Measurements from ENCODE around the gene BACE1-AS. TPM values are rescaled to one million over a fixed set of nuclear protein-coding genes. Genes with fewer than 3 reads are reported as not detected.
A peak's percentile ranks its signal among the peaks of the same experiment; 100 is the strongest.

Gene BACE1-AS
- total RNA-seq, 1 experiment from 2014 or later, result 0.98 TPM

- DNase-seq (ENCODE audit: low spot score), result no peak
- in situ Hi-C loops (cut with HindIII; ENCODE audit: low sequenced_read_pairs), result no loop called here
Observed at GRCh38 chr11:117286588-117286987, 4.6 kb upstream of the BACE1-AS start.

GRCh38 chr11:117287668-117288067 is 3.5 kb upstream of the BACE1-AS start:
- DNase-seq (ENCODE audit: low spot score), result no peak
- in situ Hi-C loops (cut with HindIII; ENCODE audit: low sequenced_read_pairs), result no loop called here

- in situ Hi-C loops (cut with HindIII; ENCODE audit: low sequenced_read_pairs), result no loop called here
- no peak for DNase-seq (ENCODE audit: low spot score)
Observed at GRCh38 chr11:117289795-117290194, 1.4 kb upstream of the BACE1-AS start.

- in situ Hi-C loops (cut with HindIII; ENCODE audit: low sequenced_read_pairs), result no loop called here
- DNase-seq (ENCODE audit: low spot score), result no peak
Observed at GRCh38 chr11:117292616-117293015, 1.5 kb downstream of the BACE1-AS start.

GRCh38 chr11:117295438-117296137 is 4.4 kb downstream of the BACE1-AS start:
- no peak for DNase-seq (ENCODE audit: low spot score)
- in situ Hi-C loops (cut with HindIII; ENCODE audit: low sequenced_read_pairs), result no loop called here

- DNase-seq (ENCODE audit: low spot score), result no peak
- in situ Hi-C loops (cut with HindIII; ENCODE audit: low sequenced_read_pairs), result no loop called here
Observed at GRCh38 chr11:117296881-117297280, 5.7 kb downstream of the BACE1-AS start.

- in situ Hi-C loops (cut with HindIII; ENCODE audit: low sequenced_read_pairs), result no loop called here
- no peak for DNase-seq (ENCODE audit: low spot score)
Observed at GRCh38 chr11:117298195-117298594, 7.0 kb downstream of the BACE1-AS start.

GRCh38 chr11:117299351-117300282 is 8.5 kb downstream of the BACE1-AS start:
- DNase-seq (ENCODE audit: low spot score), result no peak
- in situ Hi-C loops (cut with HindIII; ENCODE audit: low sequenced_read_pairs), result no loop called here

GRCh38 chr11:117300283-117300663 is 9.1 kb downstream of the BACE1-AS start:
- peak; percentile 39 for DNase-seq (ENCODE audit: low spot score)
- in situ Hi-C loops (cut with HindIII; ENCODE audit: low sequenced_read_pairs), result no loop called here

GRCh38 chr11:117300773-117301172 is 9.6 kb downstream of the BACE1-AS start:
- in situ Hi-C loops (cut with HindIII; ENCODE audit: low sequenced_read_pairs), result no loop called here
- peak; percentile 37 for DNase-seq (ENCODE audit: low spot score)

GRCh38 chr11:117302228-117302627 is 11.1 kb downstream of the BACE1-AS start:
- in situ Hi-C loops (cut with HindIII; ENCODE audit: low sequenced_read_pairs), result no loop called here
- DNase-seq (ENCODE audit: low spot score), result no peak

- in situ Hi-C loops (cut with HindIII; ENCODE audit: low sequenced_read_pairs), result no loop called here
- no peak for DNase-seq (ENCODE audit: low spot score)
Observed at GRCh38 chr11:117303101-117303500, 12.0 kb downstream of the BACE1-AS start.

- in situ Hi-C loops (cut with HindIII; ENCODE audit: low sequenced_read_pairs), result no loop called here
- DNase-seq (ENCODE audit: low spot score), result no peak
Observed at GRCh38 chr11:117303646-117304315, 12.6 kb downstream of the BACE1-AS start.

- in situ Hi-C loops (cut with HindIII; ENCODE audit: low sequenced_read_pairs), result no loop called here
- no peak for DNase-seq (ENCODE audit: low spot score)
Observed at GRCh38 chr11:117305145-117305544, 14.0 kb downstream of the BACE1-AS start.

- no peak for DNase-seq (ENCODE audit: low spot score)
- in situ Hi-C loops (cut with HindIII; ENCODE audit: low sequenced_read_pairs), result no loop called here
Observed at GRCh38 chr11:117309310-117309709, 18.2 kb downstream of the BACE1-AS start.

GRCh38 chr11:117313091-117313490 is 21.9 kb downstream of the BACE1-AS start:
- in situ Hi-C loops (cut with HindIII; ENCODE audit: low sequenced_read_pairs), result no loop called here
- no peak for DNase-seq (ENCODE audit: low spot score)

GRCh38 chr11:117313828-117314768 is 23.0 kb downstream of the BACE1-AS start:
- in situ Hi-C loops (cut with HindIII; ENCODE audit: low sequenced_read_pairs), result no loop called here
- DNase-seq (ENCODE audit: low spot score), result no peak

GRCh38 chr11:117314840-117315239 is 23.7 kb downstream of the BACE1-AS start:
- no peak for DNase-seq (ENCODE audit: low spot score)
- in situ Hi-C loops (cut with HindIII; ENCODE audit: low sequenced_read_pairs), result no loop called here
